GM23248 (cell line): Measurements from ENCODE around the gene THSD7A. TPM values are rescaled to one million over a fixed set of nuclear protein-coding genes. Genes with fewer than 3 reads are reported as not detected.

Source experiments
- DNase-seq: peaks from one replicate; pipeline ENCODE4 v3.0.0-alpha.2; 2015
- H2AFZ ChIP-seq: fragments of 200-600 bp; sonication (generic); 2 replicates; pipeline ENCODE4 v1.6.1; 2016; ENCODE audit warnings: antibody characterized with exemption
- H3F3A ChIP-seq: fragments of 200-600 bp; sonication (generic); 2 replicates; pipeline ENCODE4 v1.6.1; 2016; ENCODE audit warnings: mild to moderate bottlenecking, antibody characterized with exemption, mixed run types; ENCODE audit not compliant: insufficient read depth
- H3K27ac ChIP-seq: fragments of 200-600 bp; sonication (generic); 2 replicates; pipeline ENCODE4 v1.5.1; 2016; ENCODE audit warnings: mild to moderate bottlenecking
- H3K27me3 ChIP-seq: fragments of 200-600 bp; sonication (generic); replicated peaks from 2 replicates; pipeline ENCODE4 v1.6.1; 2016; ENCODE audit warnings: mild to moderate bottlenecking; ENCODE audit not compliant: insufficient read depth
- H3K36me3 ChIP-seq: fragments of 200-600 bp; sonication (generic); 2 replicates; pipeline ENCODE4 v1.6.1; 2016; ENCODE audit warnings: low read depth, mild to moderate bottlenecking
- H3K4me1 ChIP-seq: fragments of 200-600 bp; sonication (generic); 2 replicates; pipeline ENCODE4 v1.6.1; 2016; ENCODE audit warnings: mild to moderate bottlenecking; ENCODE audit not compliant: insufficient read depth
- H3K4me2 ChIP-seq: fragments of 200-600 bp; sonication (generic); one replicate; pipeline ENCODE4 v1.6.1; 2016; ENCODE audit warnings: mild to moderate bottlenecking; ENCODE audit not compliant: unreplicated experiment
- H3K4me3 ChIP-seq: fragments of 200-600 bp; sonication (generic); 2 replicates; pipeline ENCODE4 v1.5.1; 2016; ENCODE audit warnings: mild to moderate bottlenecking
- H3K79me2 ChIP-seq: fragments of 200-600 bp; sonication (generic); 2 replicates; pipeline ENCODE4 v1.6.1; 2016; ENCODE audit warnings: mild to moderate bottlenecking; ENCODE audit not compliant: insufficient read depth
- H3K9ac ChIP-seq: fragments of 200-600 bp; sonication (generic); 2 replicates; pipeline ENCODE4 v1.6.1; 2016; ENCODE audit warnings: mild to moderate bottlenecking
- H3K9me2 ChIP-seq: fragments of 200-600 bp; sonication (generic); 2 replicates; pipeline ENCODE4 v1.6.1; 2016; ENCODE audit warnings: mixed run types, mild to moderate bottlenecking, moderate library complexity; ENCODE audit not compliant: insufficient read depth
- H3K9me3 ChIP-seq: fragments of 200-600 bp; sonication (generic); one replicate; pipeline ENCODE4 v1.6.1; 2017; ENCODE audit warnings: low read depth
- H4K20me1 ChIP-seq: fragments of 200-600 bp; sonication (generic); 2 replicates; pipeline ENCODE4 v1.6.0; 2016; ENCODE audit not compliant: insufficient read depth
- EZH2 ChIP-seq: fragments of 200-600 bp; sonication (generic); IDR thresholded peaks from 2 replicates; pipeline ENCODE4 v1.6.1; 2018; ENCODE audit warnings: antibody characterized with exemption, mild to moderate bottlenecking; ENCODE audit not compliant: insufficient read depth, poor library complexity, severe bottlenecking
- EZH2phosphoT487 ChIP-seq: fragments of 200-600 bp; sonication (generic); IDR thresholded peaks from 2 replicates; pipeline ENCODE4 v1.6.1; 2018; ENCODE audit warnings: antibody characterized with exemption, moderate library complexity, mild to moderate bottlenecking, low read depth; ENCODE audit not compliant: insufficient read depth
- WGBS, 2 experiments: methylation state at CpG; one replicate each; pipeline ENCODE4 v1.1.6; 2015 to 2017; ENCODE audit warnings: low lambda C conversion rate in 2 of 2, low coverage in 1 of 2; ENCODE audit errors: missing lambda C conversion rate in 2 of 2; 5-methylcytosine and 5-hydroxymethylcytosine counted together
- in situ Hi-C: fragments of 300-500 bp; cut with MboI; formaldehyde crosslinking; loops from 2 replicates; pipeline ENCODE4 v1.15.0; 2020
- polyA plus RNA-seq: library from polyadenylated mRNA; unstranded; fragments of >200 nt; fragmentation: Nextera tagmentation; extraction: Ambion mirVana; gene quantifications from 2 replicates; pipeline ENCODE4 v1.2.1, GENCODE V29; 2016
- total RNA-seq: library from RNA; depleted of rRNA; stranded (reverse); fragments of >200 nt; shearing (Covaris generic); gene quantifications from 2 replicates; pipeline ENCODE4 v1.2.3, GENCODE V29; 2014

THSD7A gene
- total and polyA plus RNA-seq, 2 experiments from 2014 or later = not detected

DNA sequence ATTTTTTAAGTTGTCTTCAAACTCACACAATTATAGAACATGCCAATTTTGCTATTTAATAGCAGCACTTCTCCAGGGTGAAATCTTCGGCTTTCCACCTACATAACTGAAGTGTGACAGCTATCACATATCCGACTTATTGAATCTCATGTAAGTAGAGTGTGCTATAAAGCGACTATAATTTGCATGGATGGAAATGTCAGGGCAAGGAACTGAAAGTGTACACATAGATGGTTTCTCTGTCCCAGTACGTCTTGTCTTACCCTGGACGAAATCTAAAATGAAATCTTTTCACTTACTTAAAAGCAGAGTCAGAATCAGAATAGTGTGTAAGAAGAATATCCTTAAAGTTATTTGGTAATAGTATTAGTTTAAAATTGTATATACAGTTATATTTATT, 132.3 kb downstream of the THSD7A start:
- no peaks in the 10 kb centered on the region for H3K79me2 ChIP-seq
- no peak overlapping the region for H3K4me3 ChIP-seq
- DNase-seq = no peak
- no peaks in the 10 kb centered on the region for H3K9me2 ChIP-seq
- no peaks in the 10 kb centered on the region for H3K4me1 ChIP-seq
- no peaks in the 10 kb centered on the region for H3K9me3 ChIP-seq
- no peaks in the 10 kb centered on the region for H4K20me1 ChIP-seq
- no peak overlapping the region for H3K9ac ChIP-seq
- no peak overlapping the region for H3K4me2 ChIP-seq
- no peaks in the 10 kb centered on the region for H3K36me3 ChIP-seq
- TF ChIP-seq EZH2 = no peak
- no peaks in the 10 kb centered on the region for H3F3A ChIP-seq
- WGBS, 2 experiments = 88 to 92% methylated on average over 5 of the region's 5 CpGs
- no peaks in the 10 kb centered on the region for H3K27me3 ChIP-seq
- no peak overlapping the region for H2AFZ ChIP-seq
- H3K27ac ChIP-seq = no peak overlapping the region
- in situ Hi-C loops = no loop called here

DNA sequence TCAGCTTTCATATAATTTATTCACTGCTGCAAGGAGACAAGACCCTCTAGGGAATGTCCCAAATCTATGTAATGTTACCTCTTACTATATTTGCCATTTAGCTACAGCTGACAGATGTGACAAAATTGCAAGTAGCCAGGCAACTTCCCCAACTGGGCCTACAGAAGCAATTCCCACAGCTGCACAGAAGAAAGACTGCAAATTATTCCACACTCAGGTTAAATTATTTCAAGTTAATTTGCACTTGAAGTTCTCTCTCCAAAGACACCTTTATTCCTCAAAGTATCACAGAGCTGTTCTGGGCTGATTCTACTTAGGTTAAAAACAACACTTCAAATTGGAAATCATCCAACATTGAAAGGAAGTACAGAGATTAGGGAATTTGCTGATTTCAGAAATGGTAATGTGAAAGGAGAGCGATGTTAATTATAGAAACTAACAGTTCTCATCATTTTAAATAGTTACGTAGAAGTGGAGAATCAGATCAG, 133.6 kb downstream of the THSD7A start:
- H3K9ac ChIP-seq = no peak overlapping the region
- no peaks in the 10 kb centered on the region for H3K79me2 ChIP-seq
- no peaks in the 10 kb centered on the region for H3K9me3 ChIP-seq
- no peaks in the 10 kb centered on the region for H3K4me1 ChIP-seq
- no peak for TF ChIP-seq EZH2
- TF ChIP-seq EZH2phosphoT487 = no peak
- no peaks in the 10 kb centered on the region for H3F3A ChIP-seq
- WGBS, 2 experiments = 84 to 95% methylated on average over 2 of the region's 2 CpGs
- DNase-seq = no peak
- H3K4me3 ChIP-seq = no peak overlapping the region
- H3K4me2 ChIP-seq = no peak overlapping the region
- no peaks in the 10 kb centered on the region for H3K27me3 ChIP-seq
- H4K20me1 ChIP-seq = no peaks in the 10 kb centered on the region
- H3K36me3 ChIP-seq = no peaks in the 10 kb centered on the region
- in situ Hi-C loops = no loop called here
- no peaks in the 10 kb centered on the region for H3K9me2 ChIP-seq
- no peak overlapping the region for H3K27ac ChIP-seq
- H2AFZ ChIP-seq = no peak overlapping the region

DNA sequence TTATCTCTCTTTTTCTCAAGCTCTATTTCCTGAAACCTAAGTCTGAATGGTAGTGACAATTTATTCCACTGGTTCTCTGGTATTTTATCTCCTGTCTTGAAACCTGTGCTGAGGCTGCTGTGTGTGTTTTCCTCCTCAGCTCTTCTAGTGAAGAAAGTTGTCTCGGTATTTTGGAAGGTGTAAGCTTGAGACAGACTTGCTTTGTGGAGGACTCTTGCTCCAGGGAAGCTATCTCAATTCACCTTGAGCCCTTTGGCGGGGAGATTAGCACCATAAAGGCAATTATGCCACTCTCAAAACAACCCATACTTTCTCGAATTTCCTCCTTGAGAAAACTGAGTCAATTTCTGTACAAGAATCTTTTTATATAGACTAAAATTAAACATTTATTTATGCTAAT, 141.6 kb downstream of the THSD7A start:
- 32 to 41% methylated on average over 3 of the region's 3 CpGs for WGBS, 2 experiments
- Histone ChIP-seq H3K9me2 (no peaks in the 10 kb centered on the region), H3F3A (no peaks in the 10 kb centered on the region), H3K4me1 (no peaks in the 10 kb centered on the region), H3K4me3 (no peak overlapping the region), H3K27ac (no peak overlapping the region), H3K9me3 (no peaks in the 10 kb centered on the region), H3K27me3 (no peaks in the 10 kb centered on the region), H3K36me3 (no peaks in the 10 kb centered on the region), H3K9ac (no peak overlapping the region), H4K20me1 (no peaks in the 10 kb centered on the region), H3K4me2 (no peak overlapping the region), H2AFZ (no peak overlapping the region), H3K79me2 (no peaks in the 10 kb centered on the region)
- no peak for DNase-seq
- in situ Hi-C loops = no loop called here
- TF ChIP-seq EZH2phosphoT487 (no peak), EZH2 (no peak)

- Histone ChIP-seq H3K4me3 (no peak overlapping the region), H3K79me2 (no peaks in the 10 kb centered on the region), H3K9me3 (no peaks in the 10 kb centered on the region), H3K4me1 (no peaks in the 10 kb centered on the region), H3K4me2 (no peak overlapping the region), H3K9ac (no peak overlapping the region), H4K20me1 (no peaks in the 10 kb centered on the region), H3F3A (no peaks in the 10 kb centered on the region), H3K9me2 (no peaks in the 10 kb centered on the region), H3K27me3 (no peaks in the 10 kb centered on the region), H2AFZ (no peak overlapping the region), H3K36me3 (no peaks in the 10 kb centered on the region), H3K27ac (no peak overlapping the region)
- in situ Hi-C loops = no loop called here
- TF ChIP-seq EZH2phosphoT487 (no peak), EZH2 (no peak)
- DNase-seq = no peak
- 9 to 14% methylated on average over 2 of the region's 2 CpGs for WGBS, 2 experiments
These were observed 142.9 kb downstream of the THSD7A start for GRCh38 chr7:11689096-11689495.

- H3K4me2 ChIP-seq = no peak overlapping the region
- peak; percentile 1 for DNase-seq
- TF ChIP-seq EZH2 (no peak), EZH2phosphoT487 (no peak)
- no peaks in the 10 kb centered on the region for H4K20me1 ChIP-seq
- H3K36me3 ChIP-seq = no peaks in the 10 kb centered on the region
- no peaks in the 10 kb centered on the region for H3K9me3 ChIP-seq
- no peaks in the 10 kb centered on the region for H3F3A ChIP-seq
- H3K9me2 ChIP-seq = no peaks in the 10 kb centered on the region
- H3K79me2 ChIP-seq = no peaks in the 10 kb centered on the region
- no peaks in the 10 kb centered on the region for H3K4me1 ChIP-seq
- in situ Hi-C loops = no loop called here
- no peak overlapping the region for H3K9ac ChIP-seq
- H3K27me3 ChIP-seq = no peaks in the 10 kb centered on the region
- H3K27ac ChIP-seq = no peak overlapping the region
- no peak overlapping the region for H3K4me3 ChIP-seq
- 46 to 53% methylated on average over 3 of the region's 3 CpGs for WGBS, 2 experiments
- no peak overlapping the region for H2AFZ ChIP-seq
These were observed 150.5 kb downstream of the THSD7A start for GRCh38 chr7:11681461-11681860.
